HEK293 (cell line): ENCODE results near the gene SLC16A13.
A peak's percentile ranks its signal among the peaks of the same experiment; 100 is the strongest.

Experiments
- ELK4 ChIP-seq: IDR thresholded peaks from 2 replicates; pipeline ENCODE4 v1.6.1; 2011; ENCODE audit warnings: mild to moderate bottlenecking, low read depth, low read length, borderline replicate concordance
- KLF9 ChIP-seq: fragments of 450-650 bp; formaldehyde crosslinking; IDR thresholded peaks from 2 replicates; pipeline ENCODE4 v1.5.1; 2016; ENCODE audit warnings: missing biosample characterization, missing genetic modification characterization, low read depth
- MEIS1 ChIP-seq: sonication (generic); formaldehyde crosslinking; IDR thresholded peaks from 2 replicates; pipeline ENCODE4 v1.8.1; 2022; ENCODE audit warnings: missing genetic modification reagents, mild to moderate bottlenecking, borderline replicate concordance
- MYNN ChIP-seq: fragments of 450-650 bp; formaldehyde crosslinking; IDR thresholded peaks from 2 replicates; pipeline ENCODE4 v1.5.1; 2016; ENCODE audit warnings: missing biosample characterization, missing genetic modification characterization, borderline replicate concordance
- OVOL3 ChIP-seq: fragments of 450-650 bp; formaldehyde crosslinking; IDR thresholded peaks from 2 replicates; pipeline ENCODE4 v1.5.1; 2016; ENCODE audit warnings: missing biosample characterization, missing genetic modification characterization
- RBAK ChIP-seq: fragments of 450-650 bp; formaldehyde crosslinking; IDR thresholded peaks from 2 replicates; pipeline ENCODE4 v1.5.1; 2016; ENCODE audit warnings: missing biosample characterization, missing genetic modification characterization
- REPIN1 ChIP-seq: fragments of 450-650 bp; formaldehyde crosslinking; IDR thresholded peaks from 2 replicates; pipeline ENCODE4 v1.5.1; 2017; ENCODE audit warnings: missing biosample characterization, missing genetic modification characterization, low read depth
- SCRT1 ChIP-seq: fragments of 450-650 bp; formaldehyde crosslinking; IDR thresholded peaks from 2 replicates; pipeline ENCODE4 v1.5.1; 2016; ENCODE audit warnings: missing biosample characterization, missing genetic modification characterization, borderline replicate concordance
- SETDB1 ChIP-seq: IDR thresholded peaks from one replicate; pipeline ENCODE4 v1.6.1; 2017; ENCODE audit warnings: mild to moderate bottlenecking, low read length, moderate library complexity, mixed read lengths; ENCODE audit not compliant: insufficient read length
- ZBTB7A ChIP-seq: fragments of 450-650 bp; formaldehyde crosslinking; IDR thresholded peaks from 2 replicates; pipeline ENCODE4 v1.5.1; 2016; ENCODE audit warnings: low read depth, missing biosample characterization, missing genetic modification characterization
- ZFP41 ChIP-seq: fragments of 450-650 bp; formaldehyde crosslinking; IDR thresholded peaks from 2 replicates; pipeline ENCODE4 v1.5.1; 2016; ENCODE audit warnings: missing biosample characterization, missing genetic modification characterization, borderline replicate concordance
- ZNF10 ChIP-seq: fragments of 450-650 bp; formaldehyde crosslinking; IDR thresholded peaks from 2 replicates; pipeline ENCODE4 v1.5.1; 2017; ENCODE audit warnings: missing biosample characterization, missing genetic modification characterization
- ZNF121 ChIP-seq: fragments of 450-650 bp; formaldehyde crosslinking; IDR thresholded peaks from 2 replicates; pipeline ENCODE4 v1.5.1; 2016; ENCODE audit warnings: missing biosample characterization, missing genetic modification characterization
- ZNF133 ChIP-seq: fragments of 450-650 bp; formaldehyde crosslinking; IDR thresholded peaks from 2 replicates; pipeline ENCODE4 v1.5.1; 2016; ENCODE audit warnings: missing biosample characterization, missing genetic modification characterization
- ZNF146 ChIP-seq: fragments of 450-650 bp; formaldehyde crosslinking; IDR thresholded peaks from 2 replicates; pipeline ENCODE4 v1.5.1; 2016; ENCODE audit warnings: missing biosample characterization, missing genetic modification characterization
- ZNF155 ChIP-seq: fragments of 450-650 bp; formaldehyde crosslinking; IDR thresholded peaks from 2 replicates; pipeline ENCODE4 v1.5.1; 2016; ENCODE audit warnings: missing biosample characterization, missing genetic modification characterization
- ZNF16 ChIP-seq: fragments of 450-650 bp; formaldehyde crosslinking; IDR thresholded peaks from 2 replicates; pipeline ENCODE4 v1.5.1; 2016; ENCODE audit warnings: low read depth, missing biosample characterization, missing genetic modification characterization
- ZNF202 ChIP-seq: fragments of 450-650 bp; formaldehyde crosslinking; IDR thresholded peaks from 2 replicates; pipeline ENCODE4 v1.5.1; 2016; ENCODE audit warnings: missing biosample characterization, missing genetic modification characterization, borderline replicate concordance
- ZNF266 ChIP-seq: fragments of 450-650 bp; formaldehyde crosslinking; IDR thresholded peaks from 2 replicates; pipeline ENCODE4 v1.5.1; 2016; ENCODE audit warnings: missing biosample characterization, missing genetic modification characterization, low read depth
- ZNF335 ChIP-seq: fragments of 450-650 bp; formaldehyde crosslinking; conservative IDR thresholded peaks from 2 replicates; pipeline ENCODE4 v1.5.1; 2016; ENCODE audit warnings: missing biosample characterization, missing genetic modification characterization
- ZNF341 ChIP-seq: fragments of 450-650 bp; formaldehyde crosslinking; IDR thresholded peaks from 2 replicates; pipeline ENCODE4; 2016; ENCODE audit warnings: low read depth, missing biosample characterization, missing genetic modification characterization
- ZNF350 ChIP-seq: fragments of 450-650 bp; formaldehyde crosslinking; IDR thresholded peaks from 2 replicates; pipeline ENCODE4 v1.5.0; 2017; ENCODE audit warnings: missing biosample characterization, mild to moderate bottlenecking, missing genetic modification characterization
- ZNF354C ChIP-seq: fragments of 450-650 bp; formaldehyde crosslinking; IDR thresholded peaks from 2 replicates; pipeline ENCODE4 v1.5.1; 2016; ENCODE audit warnings: missing biosample characterization, missing genetic modification characterization, low read depth, borderline replicate concordance
- ZNF366 ChIP-seq: fragments of 450-650 bp; formaldehyde crosslinking; conservative IDR thresholded peaks from 2 replicates; pipeline ENCODE4 v1.5.1; 2016; ENCODE audit warnings: missing biosample characterization, missing genetic modification characterization
- ZNF398 ChIP-seq: fragments of 450-650 bp; formaldehyde crosslinking; IDR thresholded peaks from 2 replicates; pipeline ENCODE4 v1.5.1; 2017; ENCODE audit warnings: missing biosample characterization, missing genetic modification characterization
- ZNF404 ChIP-seq: fragments of 450-650 bp; formaldehyde crosslinking; IDR thresholded peaks from 2 replicates; pipeline ENCODE4 v1.5.1; 2017; ENCODE audit warnings: missing biosample characterization, missing genetic modification characterization
- ZNF449 ChIP-seq: fragments of 450-650 bp; formaldehyde crosslinking; IDR thresholded peaks from 2 replicates; pipeline ENCODE4 v1.5.1; 2017; ENCODE audit warnings: missing biosample characterization, mild to moderate bottlenecking, missing genetic modification characterization, moderate library complexity
- ZNF488 ChIP-seq: fragments of 450-650 bp; formaldehyde crosslinking; IDR thresholded peaks from 2 replicates; pipeline ENCODE4 v1.5.1; 2016; ENCODE audit warnings: missing biosample characterization, missing genetic modification characterization
- ZNF76 ChIP-seq: fragments of 450-650 bp; formaldehyde crosslinking; IDR thresholded peaks from 2 replicates; pipeline ENCODE4; 2016; ENCODE audit warnings: low read depth, missing biosample characterization, missing genetic modification characterization, borderline replicate concordance
- ZSCAN5A ChIP-seq: fragments of 450-650 bp; formaldehyde crosslinking; IDR thresholded peaks from 2 replicates; pipeline ENCODE4 v1.5.1; 2016; ENCODE audit warnings: missing biosample characterization, missing genetic modification characterization

The SLC16A13 gene

GRCh38 chr17:7035591-7036368, at the start of gene SLC16A13 (continued):
- TF ChIP-seq ZNF449 (tag by site-specific recombination) (no peak), ZNF202 (no peak), ZNF133 (tag by site-specific recombination) (no peak), MYNN (tag by site-specific recombination) (no peak), ZNF341 (tag by site-specific recombination) (0 out of 2 replicates have a peak, but pooled peaks have one; percentile 3), ZNF16 (tag by site-specific recombination) (no peak), MEIS1 (no peak), RBAK (no peak), ZNF350 (no peak), ZNF335 (tag by site-specific recombination) (peak; percentile 94), SETDB1 (no peak), KLF9 (tag by site-specific recombination) (peak; percentile 88), ZNF488 (no peak), ELK4 (no peak), ZNF366 (tag by site-specific recombination) (peak; percentile 48; the same call in 1 of the 2 replicates), OVOL3 (tag by site-specific recombination) (no peak), ZNF76 (tag by site-specific recombination) (peak; percentile 53; the same call in 1 of the 2 replicates), ZNF155 (no peak), ZNF121 (no peak), ZBTB7A (no peak), ZNF146 (tag by site-specific recombination) (no peak), ZNF398 (tag by site-specific recombination) (no peak), ZNF10 (peak; percentile 74), SCRT1 (tag by site-specific recombination) (no peak), REPIN1 (tag by site-specific recombination) (no peak), ZFP41 (tag by site-specific recombination) (no peak), ZNF354C (no peak), ZNF404 (no peak), ZNF266 (tag by site-specific recombination) (no peak), ZSCAN5A (no peak)
